GM18909 (cell line): Measurements from ENCODE around the gene FAM170B.
A peak's percentile ranks its signal among the peaks of the same experiment; 100 is the strongest.

Source experiments
- ATAC-seq: cut with Tn5 transposase; IDR thresholded peaks from one replicate; pipeline ENCODE4 v1.9.1; 2021; ENCODE audit warnings: mild to moderate bottlenecking; ENCODE audit not compliant: unreplicated experiment, poor library complexity

The FAM170B gene

DNA sequence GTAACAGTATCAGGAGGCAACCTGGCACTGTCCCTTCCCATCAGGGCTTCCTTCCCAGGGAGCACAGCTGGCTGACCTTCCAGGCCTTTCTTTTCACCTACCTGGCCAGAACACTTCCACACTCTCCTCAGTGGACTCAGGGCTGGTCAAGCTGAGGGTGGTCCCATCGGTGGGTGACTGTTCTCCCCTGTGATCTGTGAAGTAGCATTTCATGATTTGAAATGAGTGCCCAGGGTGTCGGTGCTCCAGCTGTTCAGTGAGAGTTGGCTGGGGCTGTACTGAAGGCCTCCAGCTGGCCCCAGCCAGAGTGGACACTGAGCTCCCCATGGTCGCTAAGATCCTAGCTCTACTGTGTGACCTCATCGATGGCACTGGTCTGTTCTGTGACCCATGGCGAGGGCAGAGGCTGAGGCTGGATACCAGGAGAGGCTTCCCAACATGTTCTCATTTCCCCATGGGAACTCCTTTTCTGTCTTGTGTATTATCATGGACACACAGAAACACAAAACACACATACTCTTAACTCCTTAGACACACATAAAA, at the start of gene FAM170B:
TSS of gene FAM170B (minus strand) at position 316 of the 543 bp plus-strand sequence. CDS start at position 213, 103 bp downstream.
- no peak for ATAC-seq

DNA sequence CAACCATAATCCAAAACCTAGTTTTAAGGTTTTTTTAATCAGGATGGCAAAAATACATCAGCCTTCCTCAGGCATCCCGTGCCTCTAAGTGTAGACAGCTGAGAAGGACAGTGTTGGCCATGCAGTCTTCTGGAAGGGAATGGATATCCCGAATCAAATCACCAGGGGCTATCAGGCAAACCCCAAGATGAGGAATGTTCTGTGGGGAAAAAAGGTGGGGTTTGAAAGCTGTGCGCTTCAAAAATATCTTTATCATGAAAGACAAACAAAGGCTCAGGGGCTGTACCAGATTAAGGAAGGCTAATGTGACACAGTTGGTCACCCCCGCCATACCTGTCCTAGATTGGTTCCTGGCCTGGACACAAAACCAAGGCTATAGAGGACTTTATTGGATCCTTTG, 49.0 kb upstream of the FAM170B start:
- no peak for ATAC-seq

DNA sequence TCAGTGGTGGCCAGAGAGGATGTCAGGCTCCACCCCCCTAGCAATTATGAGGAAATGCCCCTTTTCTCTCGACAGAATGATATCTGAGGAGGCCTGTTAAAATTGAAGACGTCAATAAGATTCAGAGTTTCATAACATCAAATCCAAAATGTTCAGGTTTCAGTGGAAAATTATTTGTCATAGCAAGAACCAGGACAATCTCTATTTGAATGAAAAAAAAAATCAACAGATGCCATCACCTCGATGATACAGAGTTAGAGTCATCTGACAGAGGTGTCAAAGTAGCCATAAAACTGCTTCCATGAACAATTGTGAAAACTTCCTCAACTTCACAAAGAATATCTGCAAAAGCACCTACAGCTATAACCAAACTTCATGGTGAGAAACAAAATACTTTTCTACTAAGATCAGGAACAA, 46.6 kb upstream of the FAM170B start:
- ATAC-seq: no peak

DNA sequence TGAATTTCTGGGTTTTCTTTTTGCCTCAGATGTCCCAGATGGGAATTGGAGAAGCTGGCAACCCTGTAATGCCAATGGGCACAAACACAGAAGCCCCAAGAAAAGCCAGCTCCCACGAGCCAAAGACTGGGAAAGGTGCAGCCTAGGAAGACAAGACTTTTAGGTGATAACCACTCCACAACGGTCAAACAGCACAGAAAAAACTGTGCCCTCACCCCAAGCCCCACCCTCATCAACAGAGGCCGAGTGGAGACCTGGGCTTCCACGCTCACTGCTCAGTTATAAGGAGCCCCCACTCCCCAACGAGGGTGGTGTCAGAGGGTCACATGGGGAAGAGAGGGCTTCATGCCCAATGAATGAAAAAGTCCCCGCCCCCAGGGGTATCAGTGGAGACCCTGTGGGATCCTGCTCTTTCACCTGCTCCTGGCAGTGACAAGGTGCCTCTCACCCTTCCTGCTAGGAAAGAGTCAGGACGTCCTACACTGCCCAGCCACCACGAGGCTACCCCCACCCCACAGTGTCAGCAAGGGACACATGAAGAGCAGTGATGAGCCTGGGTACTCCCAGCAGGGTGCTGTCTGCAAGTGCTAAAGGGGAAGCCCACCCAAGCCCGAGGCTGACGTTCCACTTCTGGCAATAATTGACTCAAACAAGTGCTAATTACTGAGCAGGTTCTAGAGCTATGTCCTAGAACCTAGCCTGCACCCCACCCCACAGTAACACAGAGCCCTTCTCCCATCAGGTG, 46.0 kb upstream of the FAM170B start:
- ATAC-seq: no peak

DNA sequence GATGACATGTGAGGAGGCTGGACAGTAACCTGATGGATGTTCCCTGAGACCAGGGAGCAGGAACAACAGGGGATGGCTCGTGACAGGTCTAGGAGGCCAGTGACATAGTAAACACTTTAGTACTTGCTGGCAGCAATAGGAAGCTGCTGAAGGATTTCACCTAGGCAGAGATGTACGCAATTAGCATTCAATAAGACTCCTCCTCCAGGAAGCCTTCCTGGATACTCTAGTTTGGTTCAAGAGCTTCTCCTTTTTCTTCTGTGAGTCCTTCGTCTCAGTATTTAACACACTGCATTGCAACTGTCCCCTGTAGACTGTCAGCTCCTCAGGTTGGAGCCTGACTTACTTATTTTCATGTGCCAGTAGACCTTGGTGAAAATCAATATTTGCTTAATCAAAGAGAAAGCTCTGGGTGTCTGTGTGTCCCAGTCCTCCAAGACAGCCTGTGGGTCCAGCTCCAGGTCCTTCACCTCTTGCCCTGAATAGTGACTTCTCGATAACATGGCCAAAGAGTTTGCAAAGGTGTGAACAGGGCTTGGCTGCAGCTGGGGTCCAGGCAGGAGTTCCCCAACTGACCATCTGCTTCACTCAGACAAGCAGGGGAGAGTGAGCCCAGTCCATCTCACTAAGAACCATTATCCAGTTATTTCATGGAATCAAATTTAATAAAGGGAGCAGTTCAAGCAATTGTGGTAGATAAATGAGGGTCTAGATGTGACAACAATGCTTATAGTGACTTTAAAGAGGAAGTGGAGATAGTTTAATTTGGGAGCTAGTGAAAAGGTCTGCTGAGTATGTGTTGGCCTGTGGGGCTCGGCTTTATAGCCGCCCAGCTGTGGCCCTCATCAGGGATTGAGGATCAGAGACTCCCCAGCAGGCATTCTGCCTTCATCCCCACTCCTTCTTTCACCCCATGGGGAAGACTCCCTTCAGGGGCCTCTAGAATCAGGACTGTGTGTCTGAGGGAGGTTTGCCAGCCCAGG, 45.0 kb upstream of the FAM170B start:
- ATAC-seq: no peak

DNA sequence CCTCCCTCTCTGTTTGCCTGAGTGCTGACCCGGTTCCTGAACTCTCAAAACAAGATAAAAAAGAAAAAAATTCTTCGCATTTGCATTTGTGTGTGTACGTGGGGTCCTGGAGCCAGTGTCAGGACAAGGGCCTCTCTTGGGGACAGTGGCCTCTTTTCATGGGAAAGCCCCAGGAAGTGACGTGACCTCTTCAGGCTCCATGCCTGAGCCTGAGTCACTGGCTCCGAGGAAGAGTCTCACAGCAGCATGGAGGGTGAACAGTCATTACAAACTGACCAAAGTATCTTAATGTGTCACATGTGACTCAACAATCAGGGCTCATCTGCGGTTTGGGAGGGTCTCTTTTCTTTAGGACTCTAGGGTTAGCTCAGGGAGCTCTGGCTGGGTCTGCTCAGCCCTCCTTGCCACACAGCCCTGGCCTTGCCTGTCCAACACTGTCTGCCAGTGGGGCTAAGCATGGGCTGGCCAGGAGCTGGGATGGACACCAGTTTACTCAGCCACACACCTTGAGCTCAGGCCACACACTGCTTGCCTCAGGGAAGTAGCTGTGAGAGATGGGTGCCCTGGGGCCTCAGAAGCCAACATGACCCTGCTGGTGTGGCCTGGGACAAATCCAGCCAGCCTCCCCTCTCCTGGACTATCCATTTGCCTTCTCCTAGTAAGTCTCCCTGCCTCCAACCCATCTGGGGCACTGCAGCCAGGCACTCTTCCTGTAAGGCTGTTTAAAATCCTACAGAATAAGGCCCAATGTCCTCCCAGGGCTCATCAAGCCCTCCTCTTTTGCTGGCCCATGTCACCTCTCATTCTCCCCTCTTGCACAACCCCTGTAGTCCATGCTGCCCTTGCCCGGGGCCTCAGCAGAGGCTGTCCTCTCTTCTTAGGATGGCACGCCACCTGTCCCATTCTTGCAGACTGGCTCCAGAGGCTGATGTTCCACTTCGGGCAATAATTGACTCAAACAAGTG, 43.9 kb upstream of the FAM170B start:
- ATAC-seq: peak; percentile 84

DNA sequence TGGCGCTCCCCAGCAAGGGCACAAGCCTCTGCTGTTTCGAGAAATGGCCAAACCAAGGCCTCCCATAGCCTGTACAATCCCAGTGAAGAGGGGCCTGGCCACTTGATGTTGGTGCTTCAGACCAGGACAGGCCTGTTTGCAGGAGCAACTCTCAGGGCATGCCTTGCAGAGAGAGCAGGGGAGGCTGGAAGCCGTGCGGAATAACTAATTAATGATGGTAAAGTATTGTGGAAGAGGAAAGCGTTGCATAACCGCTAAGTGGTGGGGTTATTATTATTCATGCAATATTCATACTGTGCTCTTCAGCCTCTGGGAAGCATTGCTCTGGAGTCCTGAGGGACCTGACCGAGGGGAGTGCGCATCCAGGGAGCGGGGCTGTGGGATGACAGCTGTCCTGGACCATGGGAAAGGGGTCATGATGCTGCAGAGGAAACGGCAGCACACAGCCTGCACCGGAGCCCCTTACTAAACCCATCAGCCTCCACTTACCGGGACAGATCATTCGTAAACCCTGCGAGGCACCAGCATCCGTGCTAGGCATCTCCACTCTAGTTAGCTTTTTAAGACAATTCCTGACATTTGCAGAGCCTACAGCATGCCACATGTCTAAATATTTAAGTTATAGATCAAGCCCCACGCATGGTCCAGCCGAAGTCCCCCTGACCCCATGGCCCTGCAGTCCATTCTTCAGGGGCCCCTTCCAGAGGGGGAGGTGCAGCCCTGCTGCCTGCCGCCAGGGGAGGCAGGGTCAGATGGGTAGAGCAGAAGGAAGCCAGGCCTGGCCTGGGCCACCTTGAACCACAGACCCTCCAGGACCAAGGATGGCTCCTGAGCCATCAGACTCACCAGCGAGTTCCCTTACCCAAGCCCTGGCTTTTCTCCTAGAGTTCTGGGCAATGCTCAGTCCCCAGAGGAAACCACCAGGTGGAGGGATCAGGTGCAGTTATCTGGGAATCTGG, 42.8 kb upstream of the FAM170B start:
- ATAC-seq: no peak

DNA sequence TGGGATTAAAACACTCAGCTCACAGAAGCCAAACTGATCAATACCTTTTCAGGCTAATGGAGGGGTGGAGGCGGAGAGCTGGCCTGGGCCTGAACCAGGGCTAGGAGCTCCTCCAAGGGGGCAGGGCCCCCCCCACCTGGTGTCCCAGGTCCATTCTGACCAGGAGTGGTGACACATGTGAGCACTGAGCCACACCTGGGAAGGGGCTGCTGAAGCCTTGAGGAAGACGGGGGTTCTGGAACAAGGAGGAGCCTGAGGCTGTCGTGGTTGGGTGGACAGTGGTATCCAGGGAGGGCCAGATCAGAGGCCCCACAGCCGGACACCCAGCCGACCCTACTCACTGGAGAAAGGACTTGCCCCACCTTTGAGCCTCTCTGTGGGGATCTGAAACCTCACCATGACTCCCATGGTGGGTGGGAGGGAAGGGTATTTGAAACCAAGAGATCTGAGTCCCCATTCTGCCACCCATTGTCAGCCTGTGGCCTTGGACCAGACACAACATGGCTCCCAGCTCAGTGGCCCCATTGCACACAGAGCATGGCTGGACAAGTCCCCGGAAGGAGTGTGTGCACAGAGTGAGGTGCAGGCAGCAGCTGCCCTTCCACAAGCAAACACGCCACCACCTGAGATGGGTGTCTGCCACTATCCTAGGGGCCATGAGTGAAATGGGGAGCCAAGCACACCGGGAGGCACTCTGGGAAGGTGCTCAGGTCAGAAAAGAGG, 41.9 kb upstream of the FAM170B start:
- no peak for ATAC-seq

DNA sequence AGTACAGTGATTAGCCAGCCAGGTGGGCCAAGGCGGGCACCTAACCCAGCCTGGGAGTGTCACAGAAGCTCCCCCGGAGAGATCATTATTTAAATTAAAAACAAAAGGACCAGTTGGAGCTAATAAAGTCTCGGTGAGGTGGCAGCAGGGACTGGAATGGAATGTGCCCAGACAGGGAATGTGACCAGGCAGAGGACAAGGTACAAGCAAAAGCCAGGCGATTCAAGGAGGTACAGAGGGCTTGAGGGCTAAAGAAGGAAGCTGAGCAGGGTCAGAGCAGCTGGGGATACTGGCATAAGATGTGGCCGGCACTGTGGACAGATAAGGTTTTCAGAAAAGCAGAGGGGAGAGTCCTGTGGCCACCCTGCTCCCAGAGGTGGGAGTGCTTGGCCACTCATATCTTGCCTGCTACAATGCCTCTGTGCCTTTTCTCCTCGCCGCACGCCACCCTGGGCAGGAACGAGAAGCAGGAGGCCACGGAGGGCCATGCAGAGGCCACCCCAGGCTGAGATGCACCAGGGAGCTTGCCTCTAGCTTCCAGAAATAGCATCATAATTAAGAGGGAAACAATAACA, 41.2 kb upstream of the FAM170B start:
- ATAC-seq: no peak

DNA sequence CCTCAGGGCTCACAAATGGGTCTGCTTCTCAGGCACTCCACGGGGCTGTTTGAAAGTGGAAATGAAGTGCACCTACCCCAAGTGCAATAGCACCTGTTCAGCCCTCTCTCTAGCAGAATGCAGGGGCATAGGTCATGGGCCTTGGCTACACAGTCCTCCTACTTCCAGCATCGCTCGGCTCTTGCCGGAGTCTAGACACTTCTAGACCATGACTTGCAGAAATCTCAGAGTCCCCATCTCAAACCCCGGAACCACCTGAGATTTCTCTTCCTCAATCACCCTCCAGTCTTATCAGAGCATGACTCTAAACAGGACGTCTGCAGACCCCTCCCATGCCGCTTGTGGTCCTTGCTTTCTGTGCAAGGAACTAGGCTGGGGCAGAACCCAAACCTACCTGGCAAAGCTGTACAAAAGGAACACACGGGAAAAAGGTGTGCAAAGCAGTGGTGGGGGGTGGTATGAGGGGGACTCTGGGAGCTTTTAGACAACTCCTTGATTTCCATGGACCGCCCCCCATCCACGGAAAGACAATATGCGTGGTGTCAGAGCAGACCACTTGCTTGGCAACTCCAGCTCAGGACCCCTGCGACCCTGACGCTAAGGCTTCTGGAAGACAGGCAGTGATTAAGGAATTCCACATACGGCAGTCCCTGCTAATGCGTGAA, 40.6 kb upstream of the FAM170B start:
- no peak for ATAC-seq

DNA sequence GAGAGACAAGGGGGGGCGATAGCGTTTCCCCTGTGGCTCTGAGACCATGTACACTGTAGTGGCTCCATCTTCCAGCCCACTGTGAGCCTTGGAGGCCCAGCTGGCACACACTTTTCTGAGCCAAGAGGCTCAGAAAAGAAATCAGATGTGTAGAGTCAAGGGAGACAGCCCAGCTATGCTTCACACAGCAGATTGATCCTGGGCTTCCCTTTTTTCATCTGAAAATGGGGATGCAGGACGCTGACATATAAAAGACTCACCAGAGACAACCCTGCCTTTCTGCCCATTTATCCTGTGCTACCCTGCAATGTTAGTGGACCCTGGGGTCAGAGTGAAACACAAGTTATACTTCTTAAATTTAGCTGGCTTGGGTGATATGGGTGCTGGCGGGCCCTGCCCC, 40.0 kb upstream of the FAM170B start:
- ATAC-seq: no peak

DNA sequence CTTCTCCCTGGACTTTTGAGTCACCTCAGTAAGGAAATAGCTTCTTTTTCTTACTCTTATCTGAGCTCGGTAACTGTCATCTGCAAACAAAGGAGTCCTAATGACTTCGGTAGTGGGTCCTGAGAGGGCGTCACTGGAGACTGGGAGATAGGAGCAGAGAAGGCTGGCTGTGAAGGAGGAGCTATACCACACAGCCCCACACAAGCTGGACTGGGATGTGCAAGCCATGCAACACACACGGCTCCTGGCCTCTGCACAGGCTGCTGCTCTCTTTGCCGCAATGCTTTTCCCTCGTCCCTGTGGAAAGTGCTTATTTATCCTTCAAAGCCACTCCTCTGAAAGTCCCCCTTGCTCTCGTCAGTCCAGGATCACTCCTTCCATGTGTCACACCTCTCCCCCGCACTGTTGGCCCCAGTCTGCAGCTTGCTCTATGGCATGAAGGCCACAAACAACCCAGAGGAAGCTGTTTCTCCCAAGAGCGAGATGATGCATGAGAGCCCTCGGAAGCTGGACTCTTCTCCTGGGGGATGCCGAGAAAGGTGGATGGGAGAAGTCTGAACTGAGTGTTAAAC, 39.5 kb upstream of the FAM170B start:
- no peak for ATAC-seq

DNA sequence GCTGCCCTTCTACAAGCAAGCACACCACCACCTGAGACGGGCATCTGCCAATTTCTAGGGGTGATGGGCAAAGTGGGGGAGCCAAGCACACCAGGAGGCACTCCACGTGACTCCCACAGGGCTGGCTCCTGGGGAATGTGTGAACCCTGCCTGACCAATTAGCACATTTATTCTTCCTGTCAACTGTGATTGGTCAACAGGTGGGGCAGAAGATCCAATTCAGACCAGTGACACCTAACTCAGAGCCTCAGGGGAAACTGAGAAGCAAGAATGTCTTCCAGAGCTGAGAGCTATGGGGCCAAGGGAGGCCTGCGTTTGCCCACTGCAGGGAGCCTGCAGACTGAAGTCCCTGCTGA, 38.9 kb upstream of the FAM170B start:
- ATAC-seq: no peak

DNA sequence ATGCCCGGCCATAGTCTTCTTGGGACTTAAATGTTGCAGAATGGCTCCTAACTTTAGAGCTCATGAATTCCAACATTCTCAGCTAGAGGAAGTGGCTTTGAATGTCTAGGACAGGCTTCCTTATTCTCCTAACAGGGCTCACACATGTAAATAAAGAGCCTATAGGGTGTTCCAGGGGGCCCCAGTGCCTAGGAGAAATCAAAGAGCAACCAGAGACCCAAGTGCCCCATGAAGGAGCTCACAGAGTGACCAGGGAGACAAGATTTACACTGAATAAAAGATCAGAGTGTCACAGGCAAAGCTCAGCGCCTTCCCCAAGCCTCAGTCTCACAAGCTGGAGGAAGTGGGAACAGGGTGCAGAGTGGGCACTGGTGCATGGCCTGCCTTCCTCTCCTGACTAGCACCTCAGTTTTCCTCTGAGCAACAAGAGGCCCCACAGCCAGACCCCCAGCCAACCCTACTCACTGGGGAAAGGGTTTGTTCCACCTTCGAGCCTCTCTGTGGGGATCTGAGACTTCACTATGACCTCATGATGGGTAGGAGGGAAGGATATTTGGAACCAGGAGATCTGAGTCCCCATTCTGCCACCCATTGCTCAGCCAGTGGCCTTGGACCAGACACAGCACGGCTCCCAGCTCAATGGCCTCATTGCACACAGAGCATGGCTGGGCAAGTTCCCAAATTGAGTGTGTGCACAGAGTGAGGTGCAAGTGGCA, 38.4 kb upstream of the FAM170B start:
- ATAC-seq: no peak

DNA sequence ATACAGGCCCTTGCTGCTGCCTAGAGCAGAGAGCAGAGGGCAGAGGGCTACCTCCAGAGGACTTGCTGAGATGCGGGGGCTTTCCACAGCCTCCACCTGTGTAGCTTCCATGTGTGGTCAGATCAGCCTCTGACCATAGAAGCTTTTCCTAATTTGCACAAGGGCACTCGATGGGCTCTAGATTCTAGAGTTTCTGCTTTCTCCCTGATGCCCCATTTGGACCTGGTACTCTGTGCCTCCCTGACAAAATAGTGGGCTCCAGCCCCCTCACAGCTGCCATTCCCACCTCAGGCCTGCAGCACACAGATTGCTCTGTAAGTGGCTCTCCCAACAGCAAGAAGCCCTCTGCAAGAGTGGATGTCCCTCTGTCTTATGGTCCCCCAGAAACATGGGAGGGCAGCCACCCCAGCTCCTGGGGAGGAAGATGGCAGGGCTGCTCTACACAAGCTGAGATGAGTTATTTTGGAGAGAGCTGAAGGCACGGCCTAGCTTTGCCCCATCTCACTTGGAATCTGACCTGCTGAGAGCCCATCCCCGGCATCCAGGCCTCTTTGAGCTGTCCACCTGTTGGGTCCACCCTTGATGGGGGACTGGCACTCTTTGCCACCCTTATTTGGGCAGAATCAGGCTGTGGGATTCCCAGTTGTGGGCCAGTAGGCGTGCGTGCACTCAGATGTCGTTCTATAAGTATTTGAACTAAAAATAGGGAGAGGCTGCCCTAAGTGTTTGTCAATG, 37.7 kb upstream of the FAM170B start:
- no peak for ATAC-seq
